ENCODE results near the gene FBL. TPM values are rescaled to one million over a fixed set of nuclear protein-coding genes. Genes with fewer than 3 reads are reported as not detected.

FBL gene
- total RNA-seq, 1 experiment from 2014 or later: 576 TPM

GRCh38 chr19:39797083-39797482 lies 49.1 kb downstream of the FBL start (continued):
- TF ChIP-seq ZNF512 (CRISPR knock-in tag; IDR thresholded peaks at IDR 0.05; ENCODE audit: borderline replicate concordance): no peak
- TF ChIP-seq ELF4 (CRISPR knock-in tag; IDR thresholded peaks at IDR 0.05; ENCODE audit: low read depth): no peak

GRCh38 chr19:39796000-39796498 lies 50.1 kb downstream of the FBL start:
- POLR2A ChIA-PET: interaction anchor here (1.0 to 1.1 kb wide), 2 partner anchors 29 to 37 kb away, joined by 3 read pairs; partner anchors contain the start of gene DYRK1B
- no peaks in the 10 kb centered on the region for H3K9me3 Mint-ChIP-seq
- H3K27ac Mint-ChIP-seq: peak overlapping the region; percentile 55; the same call in 1 of the 2 replicates
- DNase-seq (ENCODE audit: low spot score) (no peak), ATAC-seq (peak; percentile 45)
- H3K4me3 Mint-ChIP-seq: no peak overlapping the region
- CTCF ChIA-PET: interaction anchor here (1.1 to 1.7 kb wide), 4 partner anchors 29 to 369 kb away, joined by 3 to 10 read pairs (median 6); partner anchors contain the start of gene DYRK1B
- TF ChIP-seq E2F5 (CRISPR knock-in tag; IDR thresholded peaks at IDR 0.05) (no peak), AFF4 (CRISPR knock-in tag; IDR thresholded peaks at IDR 0.05; ENCODE audit: borderline replicate concordance) (no peak), ERG (CRISPR knock-in tag; IDR thresholded peaks at IDR 0.05) (peak; percentile 94), NFATC4 (CRISPR knock-in tag; IDR thresholded peaks at IDR 0.05) (peak; percentile 93), PREB (CRISPR knock-in tag; IDR thresholded peaks at IDR 0.05; ENCODE audit: borderline replicate concordance) (no peak), ZNF532 (CRISPR knock-in tag; IDR thresholded peaks at IDR 0.05; ENCODE audit: borderline replicate concordance) (peak; percentile 92), IRF2 (CRISPR knock-in tag; IDR thresholded peaks at IDR 0.05; ENCODE audit: borderline replicate concordance, low read depth) (no peak), PRRX2 (CRISPR knock-in tag; IDR thresholded peaks at IDR 0.05) (peak; percentile 93), AR (CRISPR knock-in tag; IDR thresholded peaks at IDR 0.05) (peak; percentile 86; the same call in 1 of the 2 replicates), EMX1 (CRISPR knock-in tag; IDR thresholded peaks at IDR 0.05) (peak; percentile 94), MAX (CRISPR knock-in tag; IDR thresholded peaks at IDR 0.05) (0 out of 2 replicates have a peak, but pooled peaks have one; percentile 28), ZNF671 (CRISPR knock-in tag; IDR thresholded peaks at IDR 0.05) (peak; percentile 88; the same call in 1 of the 2 replicates)
- H3K27me3 Mint-ChIP-seq (ENCODE audit: low read depth): no peaks in the 10 kb centered on the region
- no peaks in the 10 kb centered on the region for H3K36me3 Mint-ChIP-seq
- peaks cover 28% of the 10 kb centered on the region for H3K4me1 Mint-ChIP-seq
